ENCODE measurements around the gene GNAZ.
"Not testable (repeated sequence)": the region's sequence is repeated elsewhere in the genome, so short reads cannot be mapped to it uniquely, and the experiment has no call there.

Gene GNAZ

DNA sequence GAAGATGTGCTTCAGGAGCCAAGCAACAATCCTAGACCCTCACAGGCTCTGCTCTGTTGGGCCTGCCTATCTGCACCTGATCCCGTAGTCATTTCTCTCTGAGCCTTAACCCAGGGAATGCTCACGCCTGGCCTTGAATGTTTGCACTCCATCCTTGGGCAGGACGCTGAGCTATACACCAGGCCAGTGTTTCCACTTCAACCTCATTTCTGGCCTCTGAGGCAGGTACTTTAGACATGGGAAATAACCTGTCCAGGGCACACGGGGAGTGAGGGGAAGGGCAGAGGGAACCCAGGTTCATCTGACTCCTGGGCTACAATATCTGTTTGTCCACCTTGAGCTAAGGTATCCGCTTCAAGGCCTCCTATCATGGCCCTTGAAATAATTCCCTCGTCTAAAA is 61.6 kb downstream of the GNAZ start:
- no peaks in the 10 kb centered on the region for H3K4me1 ChIP-seq (ENCODE audit: control insufficient read depth in 1 of 2, insufficient read depth in 1 of 2, low read depth in 1 of 2, low read length in 1 of 2)
- H3K27ac ChIP-seq: no peak overlapping the region
- TF ChIP-seq CTCF (IDR thresholded peaks at IDR 0.05): no peak
- H3K9me3 ChIP-seq: no peaks in the 10 kb centered on the region
- no peaks in the 10 kb centered on the region for H3K36me3 ChIP-seq
- H3K27me3 ChIP-seq: no peaks in the 10 kb centered on the region
- H3K4me3 ChIP-seq (ENCODE audit: low read depth in 1 of 2, low read length in 1 of 2): no peak overlapping the region

- Histone ChIP-seq H3K9me3 (no peaks in the 10 kb centered on the region), H3K36me3 (no peaks in the 10 kb centered on the region), H3K27ac (no peak overlapping the region), H3K27me3 (no peaks in the 10 kb centered on the region), H3K4me1 (ENCODE audit: control insufficient read depth in 1 of 2, insufficient read depth in 1 of 2, low read depth in 1 of 2, low read length in 1 of 2) (peaks cover 2% of the 10 kb centered on the region in 2 experiments), H3K4me3 (ENCODE audit: low read depth in 1 of 2, low read length in 1 of 2) (no peak overlapping the region)
- TF ChIP-seq CTCF (IDR thresholded peaks at IDR 0.05): no peak
These were observed 62.2 kb downstream of the GNAZ start for GRCh38 chr22:23132376-23133091.

DNA sequence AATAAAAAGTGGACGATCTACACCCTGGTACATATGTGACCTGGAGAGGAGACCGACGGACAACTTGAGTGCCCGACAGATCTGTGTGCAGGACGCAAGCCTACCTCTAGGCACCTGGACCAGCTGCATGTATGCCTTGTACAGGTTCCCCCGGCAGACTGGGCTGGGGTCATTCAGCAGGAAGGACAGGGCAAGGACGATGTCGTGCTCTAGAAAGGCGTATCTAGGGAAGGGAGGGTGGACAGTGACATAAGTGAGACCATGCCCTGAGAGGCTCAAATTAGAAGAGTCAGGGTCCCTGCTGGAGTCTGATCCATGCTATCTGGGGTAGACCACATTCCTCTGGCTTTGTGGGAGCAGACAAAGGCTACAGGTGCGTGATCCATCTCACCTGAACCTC is 63.6 kb downstream of the GNAZ start:
- Histone ChIP-seq H3K9me3 (no peaks in the 10 kb centered on the region), H3K27ac (no peak overlapping the region), H3K4me3 (ENCODE audit: low read depth in 1 of 2, low read length in 1 of 2) (no peak overlapping the region), H3K27me3 (no peaks in the 10 kb centered on the region), H3K4me1 (ENCODE audit: control insufficient read depth in 1 of 2, insufficient read depth in 1 of 2, low read depth in 1 of 2, low read length in 1 of 2) (peaks cover 15 to 16% of the 10 kb centered on the region in 2 experiments), H3K36me3 (no peaks in the 10 kb centered on the region)
- no peak for TF ChIP-seq CTCF (IDR thresholded peaks at IDR 0.05)

GRCh38 chr22:23136991-23137390 is 66.7 kb downstream of the GNAZ start:
- not testable (repeated sequence) for H3K4me3 ChIP-seq (ENCODE audit: low read depth in 1 of 2, low read length in 1 of 2); H3K36me3 ChIP-seq
- H3K27ac ChIP-seq: peak overlapping the region; percentile 89

DNA sequence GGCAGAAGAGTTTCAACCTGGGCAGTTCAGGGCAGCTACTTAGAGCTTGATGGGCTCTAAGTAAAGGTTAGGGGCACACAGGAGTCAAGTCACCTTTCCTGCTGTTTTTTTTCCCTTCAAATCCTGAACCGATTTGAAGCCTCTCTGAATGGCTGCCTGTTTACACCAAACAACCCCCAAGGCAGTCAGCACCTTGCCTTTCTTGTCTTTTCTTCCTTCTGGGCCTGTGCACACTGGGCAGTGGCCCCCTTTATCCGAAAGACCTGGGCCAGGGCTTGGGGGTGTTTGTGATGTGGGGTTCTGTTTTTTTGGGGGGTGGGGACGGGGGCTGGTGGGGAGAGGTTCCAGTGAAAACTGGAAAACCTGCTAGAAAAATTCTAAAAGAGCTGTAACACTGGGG is 67.1 kb downstream of the GNAZ start:
- Histone ChIP-seq H3K4me1 (ENCODE audit: control insufficient read depth in 1 of 2, insufficient read depth in 1 of 2, low read depth in 1 of 2, low read length in 1 of 2) (peaks cover 34 to 39% of the 10 kb centered on the region in 2 experiments), H3K27me3 (no peaks in the 10 kb centered on the region), H3K9me3 (no peaks in the 10 kb centered on the region), H3K4me3 (ENCODE audit: low read depth in 1 of 2, low read length in 1 of 2) (no peak overlapping the region), H3K36me3 (no peaks in the 10 kb centered on the region), H3K27ac (peak overlapping the region; percentile 89)
- TF ChIP-seq CTCF (IDR thresholded peaks at IDR 0.05): no peak

More at GRCh38 chr22:23136991-23137390, 66.7 kb downstream of the GNAZ start:
- not testable (repeated sequence) for H3K27me3 ChIP-seq, H3K9me3 ChIP-seq
- peaks cover 29 to 34% of the 10 kb centered on the region in 2 experiments for H3K4me1 ChIP-seq (ENCODE audit: control insufficient read depth in 1 of 2, insufficient read depth in 1 of 2, low read depth in 1 of 2, low read length in 1 of 2)

- Histone ChIP-seq H3K9me3 (no peaks in the 10 kb centered on the region), H3K4me3 (ENCODE audit: low read depth in 1 of 2, low read length in 1 of 2) (peak overlapping the region; percentile 1 to 22), H3K27me3 (no peaks in the 10 kb centered on the region), H3K36me3 (no peaks in the 10 kb centered on the region), H3K4me1 (ENCODE audit: control insufficient read depth in 1 of 2, insufficient read depth in 1 of 2, low read depth in 1 of 2, low read length in 1 of 2) (peaks cover 39 to 45% of the 10 kb centered on the region in 2 experiments), H3K27ac (peak overlapping the region; percentile 89)
- TF ChIP-seq CTCF (IDR thresholded peaks at IDR 0.05): no peak
These were observed 67.7 kb downstream of the GNAZ start for GRCh38 chr22:23137905-23138561.
